ENCODE results near the gene SPTBN1. TPM values are rescaled to one million over a fixed set of nuclear protein-coding genes. Genes with fewer than 3 reads are reported as not detected.
"Not testable (repeated sequence)": the region's sequence is repeated elsewhere in the genome, so short reads cannot be mapped to it uniquely, and the experiment has no call there.

SPTBN1 gene
- polyA plus RNA-seq, 1 donor, result 256 TPM

GRCh38 chr2:54470266-54470938 lies 14.3 kb downstream of the SPTBN1 start:
- DNase-seq (ENCODE audit: low read depth), result no peak

GRCh38 chr2:54471221-54471711 lies 15.1 kb downstream of the SPTBN1 start:
- no peak for DNase-seq (ENCODE audit: low read depth)

DNA sequence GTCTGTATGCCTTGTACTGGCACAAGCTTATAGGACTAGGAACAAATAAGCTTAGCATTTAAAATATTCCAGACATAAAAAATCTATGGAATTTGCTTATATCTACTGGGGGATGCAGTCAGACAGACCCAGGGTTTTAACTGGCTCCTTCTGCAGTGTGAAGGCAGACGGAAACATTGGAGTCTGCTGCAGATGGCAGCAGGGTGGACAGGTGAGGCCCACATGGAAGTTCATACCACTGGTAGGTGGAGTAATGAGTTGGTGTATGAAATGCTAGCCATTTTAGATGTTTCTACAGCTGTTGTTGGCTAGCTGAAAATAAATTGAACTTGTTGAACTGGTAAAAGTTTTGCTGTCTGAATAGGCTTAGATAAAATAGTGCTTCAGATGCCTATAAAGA lies 17.7 kb downstream of the SPTBN1 start:
- DNase-seq (ENCODE audit: low read depth), result no peak

GRCh38 chr2:54475285-54475684 lies 19.2 kb downstream of the SPTBN1 start:
- no peak for DNase-seq (ENCODE audit: low read depth)

GRCh38 chr2:54475919-54476318 lies 19.8 kb downstream of the SPTBN1 start:
- no peak for DNase-seq (ENCODE audit: low read depth)

GRCh38 chr2:54476852-54477251 lies 20.7 kb downstream of the SPTBN1 start:
- no peak for DNase-seq (ENCODE audit: low read depth)

DNA sequence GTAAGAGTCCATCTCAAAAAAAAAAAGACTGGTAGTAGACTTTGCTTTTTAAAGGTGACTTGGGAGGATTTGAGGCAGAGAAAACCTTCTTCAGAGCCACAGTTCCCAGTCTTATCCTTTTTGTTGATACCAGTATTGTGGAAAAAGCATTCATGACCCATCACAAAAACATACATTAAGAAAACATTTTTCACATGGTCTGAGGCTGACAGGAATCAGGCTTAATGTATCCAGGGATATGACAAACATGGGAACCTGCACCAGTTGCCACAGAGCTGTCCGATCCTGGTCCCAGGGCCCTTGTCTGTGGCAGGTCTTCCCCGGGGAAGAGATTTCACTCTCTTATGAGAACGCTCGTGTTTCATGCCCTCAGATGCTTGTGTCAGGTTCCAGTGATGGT lies 21.8 kb downstream of the SPTBN1 start:
- no peak for DNase-seq (ENCODE audit: low read depth)

- no peak for DNase-seq (ENCODE audit: low read depth)
Observed at GRCh38 chr2:54478899-54479298, 22.8 kb downstream of the SPTBN1 start.

DNA sequence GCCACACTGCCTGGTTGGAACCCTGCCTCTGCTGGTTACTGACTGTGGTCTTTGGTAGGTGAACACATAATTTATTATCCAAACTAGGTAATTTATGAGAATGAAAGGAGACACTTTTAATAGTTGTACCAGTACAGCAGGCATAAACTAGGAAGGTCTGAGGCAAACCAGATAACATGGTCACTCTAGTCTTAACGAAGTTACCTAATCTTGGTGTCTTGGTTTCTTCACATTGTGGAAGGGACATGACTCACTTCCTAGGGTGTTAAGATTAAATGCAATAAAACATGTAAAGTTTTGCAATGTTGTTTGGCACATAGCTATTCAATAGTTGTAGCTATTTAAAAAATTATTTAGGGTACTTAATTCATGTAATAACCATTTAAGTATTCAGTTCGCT lies 23.3 kb downstream of the SPTBN1 start:
- DNase-seq (ENCODE audit: low read depth), result no peak

DNA sequence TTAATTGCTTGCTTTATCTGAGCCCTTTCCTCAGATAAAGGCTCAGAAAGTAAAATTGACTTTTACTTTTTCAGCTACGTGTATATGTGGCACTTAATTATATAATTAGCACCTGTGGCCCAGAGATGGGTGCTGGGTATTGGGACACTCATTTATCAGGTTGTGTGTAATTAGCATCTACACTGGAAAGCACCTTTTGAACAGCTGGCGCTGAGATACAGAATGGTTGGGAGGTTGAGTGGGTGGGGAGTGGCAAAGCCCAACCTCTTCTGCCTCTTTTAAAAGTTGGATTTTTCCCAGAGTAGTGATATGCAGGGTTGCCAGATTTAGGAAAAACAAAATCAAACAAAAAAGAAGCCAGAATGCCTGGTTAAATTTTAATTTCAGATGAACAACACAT lies 23.9 kb downstream of the SPTBN1 start:
- DNase-seq (ENCODE audit: low read depth), result no peak

GRCh38 chr2:54481686-54482085 lies 25.6 kb downstream of the SPTBN1 start:
- no peak for DNase-seq (ENCODE audit: low read depth)

- no peak for DNase-seq (ENCODE audit: low read depth)
Observed at GRCh38 chr2:54482715-54483114, 26.6 kb downstream of the SPTBN1 start.

DNA sequence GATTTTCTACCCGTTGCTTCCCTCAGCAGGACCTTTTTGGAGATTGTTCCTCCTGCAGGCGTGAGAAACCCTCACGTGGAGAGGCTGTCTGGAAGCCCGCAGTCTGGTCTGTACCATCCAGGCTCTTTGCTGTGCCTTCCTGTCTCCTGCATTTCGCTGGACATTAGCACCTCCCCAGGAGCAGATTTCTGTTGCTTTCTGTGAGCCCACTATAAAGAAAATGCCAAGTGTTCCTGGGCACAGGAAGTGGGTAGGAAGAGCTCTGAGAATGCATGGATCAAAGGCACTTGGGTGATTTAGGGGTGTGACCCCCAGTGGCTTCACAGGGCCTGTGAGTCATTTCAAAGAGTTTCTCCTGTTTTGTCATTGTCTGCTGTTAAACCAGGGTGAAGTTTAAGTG lies 27.3 kb downstream of the SPTBN1 start:
- DNase-seq (ENCODE audit: low read depth), result no peak

GRCh38 chr2:54485756-54486155 lies 29.6 kb downstream of the SPTBN1 start:
- not testable (repeated sequence) for DNase-seq (ENCODE audit: low read depth)

DNA sequence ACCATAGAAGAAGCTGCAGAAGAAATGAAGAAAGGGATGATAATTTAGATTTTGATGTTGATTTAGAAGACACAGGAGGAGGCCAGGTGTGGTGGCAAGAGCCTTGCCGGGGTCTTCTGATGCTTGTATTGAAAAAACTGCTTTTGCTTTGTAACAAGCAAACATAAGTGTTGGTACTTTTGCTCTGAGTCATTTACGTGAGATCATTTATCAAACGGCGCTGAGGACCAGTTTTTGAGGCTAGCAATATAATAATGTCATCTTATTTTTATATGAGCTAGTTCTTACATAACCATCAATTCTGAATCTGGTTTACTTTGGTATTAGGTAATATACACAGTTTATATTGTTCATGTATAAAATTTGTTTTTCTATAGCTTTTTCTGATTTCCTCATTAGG lies 30.6 kb downstream of the SPTBN1 start:
- no peak for DNase-seq (ENCODE audit: low read depth)

- no peak for DNase-seq (ENCODE audit: low read depth)
Observed at GRCh38 chr2:54490863-54491262, 34.7 kb downstream of the SPTBN1 start.

DNA sequence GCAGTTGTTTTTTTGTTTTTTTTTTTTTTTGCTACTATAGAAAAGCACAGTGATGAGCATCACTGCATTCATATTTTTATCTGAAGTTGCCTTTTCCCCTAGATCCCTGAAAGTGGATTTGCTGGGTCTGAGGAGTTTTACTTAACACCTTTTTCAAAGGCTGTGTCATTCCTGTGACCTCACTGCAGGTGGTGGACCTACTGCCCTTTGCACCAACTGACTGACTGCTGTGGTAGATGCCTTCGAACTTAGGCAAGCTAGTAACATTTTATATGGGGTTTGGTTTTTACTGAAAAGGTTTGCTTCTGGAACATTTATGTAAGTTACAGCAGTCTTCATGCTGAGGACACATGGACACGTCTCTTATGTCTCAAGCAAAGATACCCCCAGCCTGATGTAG lies 36.2 kb downstream of the SPTBN1 start:
- DNase-seq (ENCODE audit: low read depth), result no peak

- no peak for DNase-seq (ENCODE audit: low read depth)
Observed at GRCh38 chr2:54494087-54494486, 38.0 kb downstream of the SPTBN1 start.

- no peak for DNase-seq (ENCODE audit: low read depth)
Observed at GRCh38 chr2:54496920-54497319, 40.8 kb downstream of the SPTBN1 start.

- peak; percentile 48 for DNase-seq (ENCODE audit: low read depth)
Observed at GRCh38 chr2:54497763-54498680, 41.9 kb downstream of the SPTBN1 start.

DNA sequence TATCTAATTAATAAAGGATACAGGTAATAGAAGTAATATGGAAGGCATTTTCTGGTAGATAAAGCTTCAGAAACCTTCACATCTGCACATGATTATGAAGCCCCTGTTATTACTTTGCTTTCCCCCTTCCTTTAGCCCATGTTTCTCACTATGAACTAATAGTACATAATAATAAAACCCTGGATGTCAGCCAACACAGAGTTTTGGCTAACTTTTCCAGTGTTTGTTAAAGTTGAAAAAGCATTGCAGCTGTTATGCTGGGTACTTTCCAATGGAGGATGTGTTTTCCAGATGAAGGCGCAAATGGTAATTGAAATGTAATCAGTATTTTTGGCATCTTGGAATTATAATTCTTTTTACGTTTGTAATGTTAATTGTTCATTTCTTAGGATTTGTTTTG lies 43.5 kb downstream of the SPTBN1 start:
- peak; percentile 96 for DNase-seq (ENCODE audit: low read depth)

DNA sequence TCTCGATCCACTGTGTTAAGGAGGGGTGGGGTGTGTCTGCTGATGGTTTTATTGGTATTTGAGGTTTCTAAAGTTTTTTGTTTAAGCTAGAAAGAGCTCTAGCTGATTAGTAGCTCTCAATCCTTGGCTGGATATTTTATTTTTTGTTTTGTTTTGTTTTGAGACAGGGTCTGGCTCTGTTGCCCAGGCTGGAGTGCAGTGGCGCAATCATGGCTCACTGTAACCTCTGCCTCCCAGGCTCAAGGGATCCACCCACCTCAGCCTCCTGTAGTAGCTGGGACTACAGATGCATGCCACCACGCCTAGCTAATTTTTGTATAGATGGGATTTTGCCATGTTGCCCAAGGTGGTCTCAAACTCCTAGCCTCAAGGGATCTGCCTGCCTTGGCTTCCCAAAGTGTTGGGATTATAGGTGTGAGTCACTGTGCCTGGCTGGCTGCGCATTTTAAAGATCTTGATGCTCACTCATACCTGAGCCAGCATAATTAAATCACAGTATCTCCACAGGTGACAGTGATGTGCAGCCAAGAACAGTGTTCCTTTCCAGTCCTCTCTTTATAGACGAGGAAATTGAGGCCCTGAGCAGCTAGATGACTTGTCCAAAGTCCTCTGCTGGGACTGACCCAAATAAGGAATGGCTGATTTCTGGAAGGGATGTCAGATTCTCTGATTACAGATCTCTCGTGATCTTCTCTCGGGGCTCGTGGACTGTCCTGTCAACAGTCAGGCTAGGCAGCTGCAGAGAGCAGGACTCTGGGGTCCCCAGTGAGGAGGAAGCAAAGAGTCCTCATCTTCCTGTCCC lies 44.5 kb downstream of the SPTBN1 start:
- DNase-seq (ENCODE audit: low read depth), result no peak

Data from forelimb muscle (tissue), 1 donor.